Uterus (tissue), 4 donors: ENCODE measurements around the gene WNT5B. TPM values are rescaled to one million over a fixed set of nuclear protein-coding genes. Genes with fewer than 3 reads are reported as not detected.

ENCODE experiments used
- DNase-seq, 2 donors: peaks; one replicate each; pipeline ENCODE4 v3.0.0-alpha.2; 2019 to 2020
- H3K27ac ChIP-seq, 2 donors: fragments of 200-600 bp; sonication (generic); 1 replicate in 1 of 2; 2 replicates in 1 of 2; pipeline ENCODE4 v1.5.1; 2016 to 2018
- H3K27me3 ChIP-seq, 2 donors: fragments of 200-600 bp; sonication (generic); one replicate each; pipeline ENCODE4 v1.5.1; 2018 to 2019; ENCODE audit warnings: control low read depth in 1 of 2
- H3K36me3 ChIP-seq, 2 donors: fragments of 200-600 bp; sonication (generic); one replicate each; pipeline ENCODE4 v1.5.1; 2019; ENCODE audit warnings: control low read depth in 1 of 2
- H3K4me1 ChIP-seq, 2 donors: fragments of 200-600 bp; sonication (generic); one replicate each; pipeline ENCODE4 v1.5.1; 2018 to 2019; ENCODE audit warnings: control low read depth in 1 of 2
- H3K4me3 ChIP-seq, 2 donors: fragments of 200-600 bp; sonication (generic); 1 replicate in 1 of 2; 2 replicates in 1 of 2; pipeline ENCODE4 v1.5.1; 2018 to 2019; ENCODE audit warnings: mild to moderate bottlenecking in 1 of 2
- H3K9me3 ChIP-seq, 2 donors: fragments of 200-600 bp; sonication (generic); one replicate each; pipeline ENCODE4 v1.5.1; 2019; ENCODE audit warnings: control low read depth in 1 of 2
- CTCF ChIP-seq, 4 experiments: fragments of 200-600 bp in 2 of 4; fragments of 450-650 bp in 2 of 4; sonication (generic) in 2 of 4; IDR thresholded peaks; one replicate each; pipeline ENCODE4 v1.5.1; 2016 to 2019; ENCODE audit warnings: antibody characterized with exemption in 4 of 4, mild to moderate bottlenecking in 2 of 4, moderate library complexity in 1 of 4
- POLR2A ChIP-seq, 2 donors: fragments of 450-650 bp; IDR thresholded peaks; one replicate each; pipeline ENCODE4 v1.6.1; 2016; ENCODE audit warnings: antibody characterized with exemption in 2 of 2, mild to moderate bottlenecking in 1 of 2, moderate library complexity in 1 of 2
- intact Hi-C: fragments of 100-400 bp; cut with DNase I; formaldehyde crosslinking; loops from one replicate; pipeline ENCODE4 v1.15.1; 2023; ENCODE audit warnings: low total_unique reads
- total RNA-seq, 4 donors: library from RNA; depleted of rRNA in 3 of 4; stranded (reverse); fragments of >200 nt in 3 of 4; gene quantifications; one replicate each; pipeline versions ENCODE4 v1.1.0 to v1.2.4, GENCODE V29; 2014 to 2023
- donor health status: DM: yes; HTN: yes; CAD: no.

WNT5B gene
- total RNA-seq, 4 donors from 2014 or later = 5.9 to 20.9 (median 7.2) TPM; not detected in 1

- H3K4me3 ChIP-seq = no peak overlapping the region
- no peaks in the 10 kb centered on the region for H3K4me1 ChIP-seq
- no peaks in the 10 kb centered on the region for H3K27me3 ChIP-seq
- no peaks in the 10 kb centered on the region for H3K9me3 ChIP-seq
- intact Hi-C loops = no loop called here
- no peak for DNase-seq
- TF ChIP-seq POLR2A (IDR thresholded peaks at IDR 0.05) (no peak), CTCF (IDR thresholded peaks at IDR 0.05) (no peak)
- no peaks in the 10 kb centered on the region for H3K36me3 ChIP-seq
- peak overlapping the region; percentile 27 to 56 for H3K27ac ChIP-seq
Observed at GRCh38 chr12:1681493-1681807, 52.4 kb downstream of the WNT5B start.

- intact Hi-C loops = no loop called here
- Histone ChIP-seq H3K36me3 (no peaks in the 10 kb centered on the region), H3K27me3 (no peaks in the 10 kb centered on the region), H3K4me1 (no peaks in the 10 kb centered on the region), H3K9me3 (no peaks in the 10 kb centered on the region), H3K4me3 (no peak overlapping the region), H3K27ac (no peak overlapping the region)
- no peak for DNase-seq
- TF ChIP-seq POLR2A (IDR thresholded peaks at IDR 0.05) (no peak), CTCF (IDR thresholded peaks at IDR 0.05) (no peak)
Observed at GRCh38 chr12:1688086-1688710, 59.2 kb downstream of the WNT5B start.

- Histone ChIP-seq H3K27me3 (no peaks in the 10 kb centered on the region), H3K9me3 (no peaks in the 10 kb centered on the region), H3K27ac (peak within 1 kb of the TSS; percentile 93 to 96), H3K36me3 (no peaks in the 10 kb centered on the region), H3K4me1 (no peaks in the 10 kb centered on the region), H3K4me3 (peak within 1 kb of the TSS; percentile 94 to 98)
- TF ChIP-seq CTCF (IDR thresholded peaks at IDR 0.05) (no peak), POLR2A (IDR thresholded peaks at IDR 0.05) (peak; percentile 93 to 95)
- intact Hi-C loops = no loop called here
- DNase-seq = peak; percentile 94 to 95
Observed at GRCh38 chr12:1690578-1691122, 61.6 kb downstream of the WNT5B start, which contains the start of gene ADIPOR2. ADIPOR2 (plus strand) TSS chr12:1691070; CDS start chr12:1754344, 63,274 bp downstream.

GRCh38 chr12:1691123-1692007, 62.3 kb downstream of the WNT5B start:
- Histone ChIP-seq H3K4me1 (no peaks in the 10 kb centered on the region), H3K9me3 (no peaks in the 10 kb centered on the region), H3K4me3 (peak overlapping the region; percentile 94 to 98), H3K27me3 (no peaks in the 10 kb centered on the region), H3K27ac (peak overlapping the region; percentile 93 to 96), H3K36me3 (no peaks in the 10 kb centered on the region)
- DNase-seq = peak in 1 of 2 donors; percentile 32
- no peak for TF ChIP-seq CTCF (IDR thresholded peaks at IDR 0.05)
- TF ChIP-seq POLR2A (IDR thresholded peaks at IDR 0.05) = no peak
- intact Hi-C loops = no loop called here

- H3K4me3 ChIP-seq = no peak overlapping the region
- intact Hi-C loops = no loop called here
- no peaks in the 10 kb centered on the region for H3K9me3 ChIP-seq
- no peak for DNase-seq
- H3K4me1 ChIP-seq = no peaks in the 10 kb centered on the region
- no peaks in the 10 kb centered on the region for H3K36me3 ChIP-seq
- no peaks in the 10 kb centered on the region for H3K27me3 ChIP-seq
- H3K27ac ChIP-seq = peak overlapping the region in 1 of 2 donors; percentile 96
- TF ChIP-seq CTCF (IDR thresholded peaks at IDR 0.05) = no peak
- no peak for TF ChIP-seq POLR2A (IDR thresholded peaks at IDR 0.05)
Observed at GRCh38 chr12:1692226-1692625, 63.2 kb downstream of the WNT5B start.
